Posterior cingulate gyrus (tissue), 11 donors: ENCODE results near the gene ATP6V0E1.

Source experiments
- DNase-seq, 10 donors: peaks; one replicate each; pipeline versions ENCODE4 v3.0.0 to v3.0.0-alpha.2; 2020 to 2021; ENCODE audit warnings: mixed read lengths in 3 of 10
- intact Hi-C: fragments of 100-400 bp; cut with DNase I; formaldehyde crosslinking; loops from one replicate; pipeline ENCODE4 v1.15.1; 2023

Gene ATP6V0E1

GRCh38 chr5:172953776-172954675, 29.5 kb upstream of the ATP6V0E1 start:
- DNase-seq: no peak
- intact Hi-C loops: no loop called here

GRCh38 chr5:172954751-172955159, 28.8 kb upstream of the ATP6V0E1 start:
- DNase-seq: no peak

GRCh38 chr5:172956228-172956627, 27.3 kb upstream of the ATP6V0E1 start:
- no peak for DNase-seq
- intact Hi-C loops: no loop called here

More at GRCh38 chr5:172954751-172955159, 28.8 kb upstream of the ATP6V0E1 start:
- intact Hi-C loops: no loop called here

- intact Hi-C loops: no loop called here
- no peak for DNase-seq
Observed at GRCh38 chr5:172956936-172957335, 26.6 kb upstream of the ATP6V0E1 start.

GRCh38 chr5:172957458-172957857, 26.1 kb upstream of the ATP6V0E1 start:
- intact Hi-C loops: no loop called here
- no peak for DNase-seq

GRCh38 chr5:172958331-172959046, 25.1 kb upstream of the ATP6V0E1 start:
- peak in 6 of 10 donors; percentile 31 to 91 (median 46) for DNase-seq
- intact Hi-C loops: no loop called here

GRCh38 chr5:172959824-172960799, 23.5 kb upstream of the ATP6V0E1 start:
- DNase-seq: peak in 1 of 10 donors; percentile 57
- intact Hi-C loops: no loop called here

- DNase-seq: no peak
- intact Hi-C loops: no loop called here
Observed at GRCh38 chr5:172969921-172970320, 13.7 kb upstream of the ATP6V0E1 start.

- no peak for DNase-seq
- intact Hi-C loops: no loop called here
Observed at GRCh38 chr5:172971482-172971881, 12.1 kb upstream of the ATP6V0E1 start.

- intact Hi-C loops: no loop called here
- DNase-seq: no peak
Observed at GRCh38 chr5:172972552-172972951, 11.0 kb upstream of the ATP6V0E1 start.

- DNase-seq: no peak
- intact Hi-C loops: no loop called here
Observed at GRCh38 chr5:172973127-172973916, 10.2 kb upstream of the ATP6V0E1 start.

GRCh38 chr5:172973931-172974330, 9.6 kb upstream of the ATP6V0E1 start:
- intact Hi-C loops: no loop called here
- no peak for DNase-seq

- intact Hi-C loops: loop anchor here (5.0 kb wide), 1 partner anchor 307 kb away; no protein-coding TSS in a partner anchor
- DNase-seq: no peak
Observed at GRCh38 chr5:172975289-172975688, 8.3 kb upstream of the ATP6V0E1 start.

GRCh38 chr5:172979778-172980177, 3.8 kb upstream of the ATP6V0E1 start:
- no peak for DNase-seq
- intact Hi-C loops: loop anchor here (5.0 kb wide), 2 partner anchors 78 to 303 kb away; partner anchors contain the start of gene CREBRF

- intact Hi-C loops: loop anchor here (2.0 to 5.0 kb wide), 2 partner anchors 75 to 163 kb away; partner anchors contain the start of genes BNIP1 and CREBRF
- DNase-seq: no peak
Observed at GRCh38 chr5:172981931-172982330, 1.6 kb upstream of the ATP6V0E1 start.

GRCh38 chr5:172984244-172984953, 828 bp downstream of the ATP6V0E1 start:
- intact Hi-C loops: loop anchor here (5.0 kb wide), 1 partner anchor 73 kb away; the partner anchor contains the start of gene CREBRF
- peak; percentile 24 to 91 (median 37) for DNase-seq

GRCh38 chr5:172985596-172985995, 2.0 kb downstream of the ATP6V0E1 start:
- intact Hi-C loops: no loop called here
- no peak for DNase-seq

GRCh38 chr5:172988276-172988675, 4.7 kb downstream of the ATP6V0E1 start:
- intact Hi-C loops: no loop called here

GRCh38 chr5:172990776-172991175, 7.2 kb downstream of the ATP6V0E1 start:
- no peak for DNase-seq
- intact Hi-C loops: no loop called here

More at GRCh38 chr5:172988276-172988675, 4.7 kb downstream of the ATP6V0E1 start:
- no peak for DNase-seq
